ENCODE data around the gene SLC47A1.
A peak's percentile ranks its signal among the peaks of the same experiment; 100 is the strongest.

SLC47A1 gene, protein sequence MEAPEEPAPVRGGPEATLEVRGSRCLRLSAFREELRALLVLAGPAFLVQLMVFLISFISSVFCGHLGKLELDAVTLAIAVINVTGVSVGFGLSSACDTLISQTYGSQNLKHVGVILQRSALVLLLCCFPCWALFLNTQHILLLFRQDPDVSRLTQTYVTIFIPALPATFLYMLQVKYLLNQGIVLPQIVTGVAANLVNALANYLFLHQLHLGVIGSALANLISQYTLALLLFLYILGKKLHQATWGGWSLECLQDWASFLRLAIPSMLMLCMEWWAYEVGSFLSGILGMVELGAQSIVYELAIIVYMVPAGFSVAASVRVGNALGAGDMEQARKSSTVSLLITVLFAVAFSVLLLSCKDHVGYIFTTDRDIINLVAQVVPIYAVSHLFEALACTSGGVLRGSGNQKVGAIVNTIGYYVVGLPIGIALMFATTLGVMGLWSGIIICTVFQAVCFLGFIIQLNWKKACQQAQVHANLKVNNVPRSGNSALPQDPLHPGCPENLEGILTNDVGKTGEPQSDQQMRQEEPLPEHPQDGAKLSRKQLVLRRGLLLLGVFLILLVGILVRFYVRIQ

DNA sequence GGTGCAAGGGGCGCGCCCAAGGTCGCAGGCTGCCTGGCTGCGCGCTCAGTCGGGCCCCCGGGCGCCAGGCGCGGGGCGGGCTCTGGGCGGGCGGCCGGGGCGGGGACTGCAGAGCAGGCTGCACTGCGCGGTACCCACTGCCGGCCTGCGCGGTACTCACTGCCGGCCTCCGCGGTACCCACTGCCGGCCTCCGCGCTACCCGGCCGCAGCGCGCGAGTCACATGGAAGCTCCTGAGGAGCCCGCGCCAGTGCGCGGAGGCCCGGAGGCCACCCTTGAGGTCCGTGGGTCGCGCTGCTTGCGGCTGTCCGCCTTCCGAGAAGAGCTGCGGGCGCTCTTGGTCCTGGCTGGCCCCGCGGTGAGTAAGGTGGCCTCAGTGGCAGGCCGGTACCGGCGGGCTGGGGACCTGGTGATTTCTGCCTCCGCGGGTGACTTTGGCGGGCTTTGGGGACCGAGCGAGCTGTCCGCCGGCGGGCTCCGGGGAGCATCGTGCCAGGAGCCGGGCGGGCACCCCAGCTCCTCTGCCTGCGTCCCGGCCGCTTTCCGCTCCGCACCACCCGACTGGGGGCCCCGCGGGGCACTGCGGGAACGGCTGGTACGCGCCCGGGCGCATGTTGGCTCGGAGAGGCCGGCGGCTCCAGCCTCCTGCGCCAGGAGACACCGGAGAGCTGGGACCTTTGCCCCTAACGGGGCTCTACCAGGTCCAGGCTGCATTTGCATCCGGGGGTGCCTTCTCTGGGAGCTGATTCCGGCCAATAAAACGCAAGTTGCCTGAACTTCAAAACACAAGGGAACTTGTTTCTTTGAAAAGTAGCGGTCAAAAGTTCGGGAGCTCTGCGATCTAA lies at the start of gene SLC47A1:
SLC47A1 (plus strand) TSS at position 137 of the 844 bp plus-strand sequence; CDS start at position 223, 86 bp downstream.
- peak; percentile 40 for DNase-seq (ENCODE audit: low read depth)
- no peak for TF ChIP-seq MYC (IDR thresholded peaks at IDR 0.05; ENCODE audit: low read depth, low read length)
- TF ChIP-seq CTCF (IDR thresholded peaks at IDR 0.05; ENCODE audit: low read depth, low read length) = no peak
- TF ChIP-seq, protein P1, sequence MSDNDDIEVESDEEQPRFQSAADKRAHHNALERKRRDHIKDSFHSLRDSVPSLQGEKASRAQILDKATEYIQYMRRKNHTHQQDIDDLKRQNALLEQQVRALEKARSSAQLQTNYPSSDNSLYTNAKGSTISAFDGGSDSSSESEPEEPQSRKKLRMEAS (IDR thresholded peaks at IDR 0.05; ENCODE audit: low read depth, low read length) = no peak
- TF ChIP-seq POLR2A (IDR thresholded peaks at IDR 0.05; ENCODE audit: extremely low read depth, insufficient read length) = no peak

GRCh38 chr17:19485800-19486340 lies 47.8 kb upstream of the SLC47A1 start:
- no peak for TF ChIP-seq CTCF (IDR thresholded peaks at IDR 0.05; ENCODE audit: low read depth, low read length)
- no peak for TF ChIP-seq MYC (IDR thresholded peaks at IDR 0.05; ENCODE audit: low read depth, low read length)
- TF ChIP-seq, protein P1 (IDR thresholded peaks at IDR 0.05; ENCODE audit: low read depth, low read length) = no peak
- no peak for TF ChIP-seq POLR2A (IDR thresholded peaks at IDR 0.05; ENCODE audit: extremely low read depth, insufficient read length)
- no peak for DNase-seq (ENCODE audit: low read depth)
- H3K4me3 ChIP-seq (ENCODE audit: low read depth, low read length) = no peak overlapping the region

More for the DNA sequence above, at the start of gene SLC47A1:
- peak within 1 kb of the TSS; percentile 14 for H3K4me3 ChIP-seq (ENCODE audit: low read depth, low read length)

GRCh38 chr17:19486351-19487023 lies 47.2 kb upstream of the SLC47A1 start:
- no peak overlapping the region for H3K4me3 ChIP-seq (ENCODE audit: low read depth, low read length)
- no peak for DNase-seq (ENCODE audit: low read depth)
- no peak for TF ChIP-seq CTCF (IDR thresholded peaks at IDR 0.05; ENCODE audit: low read depth, low read length)
- TF ChIP-seq, protein P1 (IDR thresholded peaks at IDR 0.05; ENCODE audit: low read depth, low read length) = no peak
- no peak for TF ChIP-seq POLR2A (IDR thresholded peaks at IDR 0.05; ENCODE audit: extremely low read depth, insufficient read length)
- TF ChIP-seq MYC (IDR thresholded peaks at IDR 0.05; ENCODE audit: low read depth, low read length) = no peak

DNA sequence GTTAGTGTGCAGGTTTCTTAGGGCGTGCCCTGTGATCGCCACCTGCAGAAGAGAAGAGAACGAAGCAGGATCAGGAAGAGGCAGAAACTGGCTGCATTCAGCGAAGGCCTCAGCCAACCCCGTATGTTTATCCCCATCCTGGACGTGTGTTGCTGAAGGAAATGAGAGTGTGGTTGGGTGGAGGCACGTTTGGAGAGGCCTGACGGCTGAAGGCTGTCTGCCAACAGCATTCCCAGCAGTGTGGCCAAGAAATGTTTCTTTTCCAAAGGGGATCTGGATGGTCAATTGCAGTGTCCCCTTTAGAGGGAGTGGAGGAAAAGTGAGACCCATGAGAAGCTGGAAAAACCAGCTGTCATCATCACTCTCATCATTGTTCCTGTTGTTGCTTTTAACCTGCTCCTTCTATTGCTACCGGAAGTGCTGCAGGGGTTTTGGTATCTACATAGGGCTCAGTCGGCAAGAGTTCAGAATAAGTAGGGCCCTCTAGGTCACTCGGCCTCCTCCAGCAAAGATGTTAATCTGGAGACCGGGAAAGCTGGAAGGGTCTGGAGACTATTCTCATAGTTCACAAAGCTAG lies 46.5 kb upstream of the SLC47A1 start:
- H3K4me3 ChIP-seq (ENCODE audit: low read depth, low read length) = no peak overlapping the region
- TF ChIP-seq, protein P1 (IDR thresholded peaks at IDR 0.05; ENCODE audit: low read depth, low read length) = no peak
- no peak for TF ChIP-seq MYC (IDR thresholded peaks at IDR 0.05; ENCODE audit: low read depth, low read length)
- TF ChIP-seq POLR2A (IDR thresholded peaks at IDR 0.05; ENCODE audit: extremely low read depth, insufficient read length) = no peak
- no peak for TF ChIP-seq CTCF (IDR thresholded peaks at IDR 0.05; ENCODE audit: low read depth, low read length)

More for the DNA sequence above, 46.5 kb upstream of the SLC47A1 start:
- DNase-seq (ENCODE audit: low read depth) = no peak

All from NB4 (cell line).